Measurements from ENCODE around the gene GGT5.

DNA sequence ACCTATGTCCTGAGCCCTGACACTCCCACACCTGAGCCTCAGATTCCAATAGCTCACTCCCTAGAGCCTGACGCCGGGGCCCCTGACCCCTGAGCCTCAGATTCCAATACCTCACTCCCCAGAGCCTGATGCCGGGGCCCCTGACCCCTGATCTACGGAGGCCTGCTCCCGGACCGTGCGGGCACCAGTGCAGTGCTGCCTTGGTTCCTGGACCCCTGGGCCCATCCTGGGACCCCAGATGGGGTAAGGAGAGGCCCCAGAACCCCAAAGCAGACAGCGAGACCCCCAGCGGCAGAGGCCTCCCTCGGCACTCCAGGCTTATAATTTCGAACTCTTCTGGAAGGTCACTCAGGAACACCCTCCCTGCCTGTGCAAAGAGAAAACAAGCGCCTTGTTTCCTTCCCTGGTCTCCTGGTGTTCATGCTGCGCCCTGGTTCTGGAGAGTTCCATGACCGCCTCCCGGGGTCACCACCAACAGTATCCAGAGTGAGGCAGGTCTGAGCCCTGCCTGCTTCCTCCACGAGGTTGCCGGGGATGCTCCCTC lies 56.1 kb downstream of the GGT5 start:
- TF ChIP-seq ZBTB7A (IDR thresholded peaks at IDR 0.05; ENCODE audit: low read depth) (no peak; the same call in 1 of the 2 replicates), YY1 (IDR thresholded peaks at IDR 0.05; ENCODE audit: low read depth) (no peak), CEBPB (IDR thresholded peaks at IDR 0.05) (no peak), NFIC (IDR thresholded peaks at IDR 0.05) (no peak), RAD21 (IDR thresholded peaks at IDR 0.05; ENCODE audit: low read depth) (no peak)

Measured in Ishikawa (cell line).